K562 (cell line): ENCODE results near the gene NQO2. TPM values are rescaled to one million over a fixed set of nuclear protein-coding genes. Genes with fewer than 3 reads are reported as not detected.

Experiments
- ARHGAP35 ChIP-seq: fragments of 450-650 bp; IDR thresholded peaks from 2 replicates; pipeline ENCODE4 v1.6.1; 2018; ENCODE audit not compliant: partially characterized antibody
- CBFA2T3 ChIP-seq: fragments of 450-650 bp; IDR thresholded peaks from 2 replicates; pipeline ENCODE4 v1.6.1; 2017
- E4F1 ChIP-seq: fragments of 250-450 bp; sonication (Bioruptor Pico); IDR thresholded peaks from 2 replicates; pipeline ENCODE4 v1.5.0; 2021; ENCODE audit warnings: mild to moderate bottlenecking, borderline replicate concordance
- MECOM ChIP-seq: fragments of 250-450 bp; sonication (Bioruptor Pico); IDR thresholded peaks from 2 replicates; pipeline ENCODE4 v1.8.0; 2022; ENCODE audit warnings: inconsistent platforms
- SIN3A ChIP-seq, 2 experiments: fragments of 150-350 bp in 1 of 2; IDR thresholded peaks; 2 replicates each; pipeline ENCODE4 v1.6.1; 2011 to 2016; ENCODE audit warnings: borderline replicate concordance in 2 of 2, low read depth in 2 of 2, low read length in 2 of 2, mild to moderate bottlenecking in 2 of 2, moderate library complexity in 2 of 2; ENCODE audit not compliant: control insufficient read depth in 1 of 2
- TRIM25 ChIP-seq: fragments of 450-650 bp; IDR thresholded peaks from 2 replicates; pipeline ENCODE4 v1.7.0; 2016; ENCODE audit warnings: borderline replicate concordance
- ZNF699 ChIP-seq: fragments of 250-450 bp; sonication (Bioruptor Pico); IDR thresholded peaks from 2 replicates; pipeline ENCODE4 v1.8.0; 2021; ENCODE audit warnings: mild to moderate bottlenecking, moderate library complexity; ENCODE audit not compliant: insufficient replicate concordance
- polyA plus RNA-seq, 8 experiments: library from polyadenylated mRNA; depleted of rRNA in 4 of 8; stranded (reverse) in 5 of 8; unstranded in 3 of 8; fragments of >200 nt; fragmentation: Nextera tagmentation in 2 of 8; fragmentation: Illumina TruSeq in 1 of 8; extraction: Ambion mirVana in 2 of 8; extraction: Trizol in 1 of 8; gene quantifications; 2 replicates each; pipeline versions ENCODE4 v1.2.1 to v1.2.3, GENCODE V29; 2011 to 2014; ENCODE audit warnings: inconsistent platforms in 1 of 8, missing spikeins in 1 of 8
- total RNA-seq, 7 experiments: library from RNA; depleted of rRNA in 6 of 7; stranded (reverse); fragments of >200 nt in 6 of 7; fragmentation: Illumina TruSeq in 2 of 7; extraction: Trizol in 2 of 7; gene quantifications; 2 replicates each; pipeline versions ENCODE4 v1.2.1 to v1.2.3, GENCODE V29; 2011 to 2021; ENCODE audit warnings: low replicate concordance in 1 of 7
- TF ChIP-seq, protein P1 (sequence below): fragments of 200-800 bp; sonication (Bioruptor generic); IDR thresholded peaks from 2 replicates; pipeline ENCODE4 v1.6.1; 2016; ENCODE audit warnings: missing genetic modification characterization, missing compliant biosample characterization
- TF ChIP-seq, protein P2 (sequence below): fragments of 250-450 bp; sonication (Bioruptor Pico); IDR thresholded peaks from 2 replicates; pipeline ENCODE4 v1.8.0; 2022; ENCODE audit warnings: moderate library complexity, mild to moderate bottlenecking, inconsistent platforms

Gene NQO2
- total and polyA plus RNA-seq, 9 of the 15 experiments (the other 6 are each of a cell fraction or from before 2014, with no cell fraction given), result 54.6 to 214 (median 116) TPM

DNA sequence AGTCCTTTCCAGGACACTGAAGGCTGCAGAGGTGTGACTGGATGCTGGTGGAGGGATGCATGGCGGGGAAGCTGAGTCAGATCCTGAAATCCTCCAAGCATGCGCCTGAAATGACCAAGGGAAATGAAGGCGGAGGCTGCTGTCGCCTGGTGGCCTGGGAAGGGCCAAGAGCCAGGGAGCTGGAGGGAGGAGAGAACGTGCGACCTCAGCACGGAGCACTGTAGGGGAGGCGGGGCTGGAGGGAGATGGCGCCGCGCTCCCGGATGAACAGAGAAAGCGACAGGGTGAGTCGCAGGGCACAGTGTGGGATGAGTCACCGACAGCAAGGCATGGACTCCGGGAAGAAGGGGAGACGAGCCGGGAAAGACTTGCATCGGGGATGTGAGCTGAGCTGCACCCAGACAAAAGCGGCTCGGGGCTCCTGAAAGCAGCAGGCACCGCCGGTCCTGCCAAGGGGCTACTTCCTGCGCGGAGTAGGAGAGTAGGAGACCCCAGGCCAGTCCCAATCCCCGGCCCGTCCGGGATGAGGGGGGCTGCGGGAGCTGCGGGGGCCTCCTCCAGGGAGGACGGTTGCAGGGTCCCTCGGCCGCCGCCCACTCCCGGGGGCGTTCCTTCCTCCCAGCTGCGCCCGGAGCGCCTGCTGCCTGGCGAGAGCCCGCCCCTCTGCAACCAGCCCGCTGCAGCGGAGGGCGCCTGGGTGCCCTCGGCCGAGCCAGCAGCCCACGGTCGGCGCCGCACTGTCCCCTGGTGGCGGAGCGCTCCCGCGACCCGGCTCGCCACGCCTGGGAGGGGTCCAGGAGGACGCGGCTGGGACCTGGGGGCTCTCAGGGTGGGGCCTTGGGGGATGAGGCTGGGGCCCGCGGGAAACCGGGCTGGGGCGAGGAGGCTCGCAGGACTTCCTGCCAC lies 11.0 kb upstream of the NQO2 start (continued):
- TF ChIP-seq, protein P1, sequence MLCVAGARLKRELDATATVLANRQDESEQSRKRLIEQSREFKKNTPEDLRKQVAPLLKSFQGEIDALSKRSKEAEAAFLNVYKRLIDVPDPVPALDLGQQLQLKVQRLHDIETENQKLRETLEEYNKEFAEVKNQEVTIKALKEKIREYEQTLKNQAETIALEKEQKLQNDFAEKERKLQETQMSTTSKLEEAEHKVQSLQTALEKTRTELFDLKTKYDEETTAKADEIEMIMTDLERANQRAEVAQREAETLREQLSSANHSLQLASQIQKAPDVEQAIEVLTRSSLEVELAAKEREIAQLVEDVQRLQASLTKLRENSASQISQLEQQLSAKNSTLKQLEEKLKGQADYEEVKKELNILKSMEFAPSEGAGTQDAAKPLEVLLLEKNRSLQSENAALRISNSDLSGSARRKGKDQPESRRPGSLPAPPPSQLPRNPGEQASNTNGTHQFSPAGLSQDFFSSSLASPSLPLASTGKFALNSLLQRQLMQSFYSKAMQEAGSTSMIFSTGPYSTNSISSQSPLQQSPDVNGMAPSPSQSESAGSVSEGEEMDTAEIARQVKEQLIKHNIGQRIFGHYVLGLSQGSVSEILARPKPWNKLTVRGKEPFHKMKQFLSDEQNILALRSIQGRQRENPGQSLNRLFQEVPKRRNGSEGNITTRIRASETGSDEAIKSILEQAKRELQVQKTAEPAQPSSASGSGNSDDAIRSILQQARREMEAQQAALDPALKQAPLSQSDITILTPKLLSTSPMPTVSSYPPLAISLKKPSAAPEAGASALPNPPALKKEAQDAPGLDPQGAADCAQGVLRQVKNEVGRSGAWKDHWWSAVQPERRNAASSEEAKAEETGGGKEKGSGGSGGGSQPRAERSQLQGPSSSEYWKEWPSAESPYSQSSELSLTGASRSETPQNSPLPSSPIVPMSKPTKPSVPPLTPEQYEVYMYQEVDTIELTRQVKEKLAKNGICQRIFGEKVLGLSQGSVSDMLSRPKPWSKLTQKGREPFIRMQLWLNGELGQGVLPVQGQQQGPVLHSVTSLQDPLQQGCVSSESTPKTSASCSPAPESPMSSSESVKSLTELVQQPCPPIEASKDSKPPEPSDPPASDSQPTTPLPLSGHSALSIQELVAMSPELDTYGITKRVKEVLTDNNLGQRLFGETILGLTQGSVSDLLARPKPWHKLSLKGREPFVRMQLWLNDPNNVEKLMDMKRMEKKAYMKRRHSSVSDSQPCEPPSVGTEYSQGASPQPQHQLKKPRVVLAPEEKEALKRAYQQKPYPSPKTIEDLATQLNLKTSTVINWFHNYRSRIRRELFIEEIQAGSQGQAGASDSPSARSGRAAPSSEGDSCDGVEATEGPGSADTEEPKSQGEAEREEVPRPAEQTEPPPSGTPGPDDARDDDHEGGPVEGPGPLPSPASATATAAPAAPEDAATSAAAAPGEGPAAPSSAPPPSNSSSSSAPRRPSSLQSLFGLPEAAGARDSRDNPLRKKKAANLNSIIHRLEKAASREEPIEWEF (CRISPR knock-in tag), result no peak
- no peak for TF ChIP-seq ZNF699
- TF ChIP-seq MECOM (CRISPR knock-in tag), result peak; percentile 27; the same call in 1 of the 2 replicates
- no peak for TF ChIP-seq ARHGAP35
- TF ChIP-seq TRIM25, result no peak
- TF ChIP-seq E4F1, result no peak
- peak; percentile 82 to 84; a peak in 3 of 4 replicates for TF ChIP-seq SIN3A (IDR thresholded peaks at IDR 0.05; ENCODE audit: borderline replicate concordance in 2 of 2, control insufficient read depth in 1 of 2, low read depth in 2 of 2, low read length in 2 of 2)
- TF ChIP-seq, protein P2, sequence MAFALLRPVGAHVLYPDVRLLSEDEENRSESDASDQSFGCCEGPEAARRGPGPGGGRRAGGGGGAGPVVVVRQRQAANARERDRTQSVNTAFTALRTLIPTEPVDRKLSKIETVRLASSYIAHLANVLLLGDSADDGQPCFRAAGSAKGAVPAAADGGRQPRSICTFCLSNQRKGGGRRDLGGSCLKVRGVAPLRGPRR (CRISPR knock-in tag), result no peak
- peak; percentile 22; the same call in 1 of the 2 replicates for TF ChIP-seq CBFA2T3
